Measurements from ENCODE around the gene FTSJ1.

Gene FTSJ1

GRCh38 chrX:48511560-48511959 is 35.6 kb downstream of the FTSJ1 start:
- DNase-seq (ENCODE audit: low spot score): no peak
- TF ChIP-seq, protein P1, sequence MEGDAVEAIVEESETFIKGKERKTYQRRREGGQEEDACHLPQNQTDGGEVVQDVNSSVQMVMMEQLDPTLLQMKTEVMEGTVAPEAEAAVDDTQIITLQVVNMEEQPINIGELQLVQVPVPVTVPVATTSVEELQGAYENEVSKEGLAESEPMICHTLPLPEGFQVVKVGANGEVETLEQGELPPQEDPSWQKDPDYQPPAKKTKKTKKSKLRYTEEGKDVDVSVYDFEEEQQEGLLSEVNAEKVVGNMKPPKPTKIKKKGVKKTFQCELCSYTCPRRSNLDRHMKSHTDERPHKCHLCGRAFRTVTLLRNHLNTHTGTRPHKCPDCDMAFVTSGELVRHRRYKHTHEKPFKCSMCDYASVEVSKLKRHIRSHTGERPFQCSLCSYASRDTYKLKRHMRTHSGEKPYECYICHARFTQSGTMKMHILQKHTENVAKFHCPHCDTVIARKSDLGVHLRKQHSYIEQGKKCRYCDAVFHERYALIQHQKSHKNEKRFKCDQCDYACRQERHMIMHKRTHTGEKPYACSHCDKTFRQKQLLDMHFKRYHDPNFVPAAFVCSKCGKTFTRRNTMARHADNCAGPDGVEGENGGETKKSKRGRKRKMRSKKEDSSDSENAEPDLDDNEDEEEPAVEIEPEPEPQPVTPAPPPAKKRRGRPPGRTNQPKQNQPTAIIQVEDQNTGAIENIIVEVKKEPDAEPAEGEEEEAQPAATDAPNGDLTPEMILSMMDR (IDR thresholded peaks at IDR 0.05; ENCODE audit: extremely low read depth, missing control alignments): peak; percentile 21

GRCh38 chrX:48512371-48512935 is 36.5 kb downstream of the FTSJ1 start:
- DNase-seq (ENCODE audit: low spot score): no peak
- TF ChIP-seq, protein P1 (IDR thresholded peaks at IDR 0.05; ENCODE audit: extremely low read depth, missing control alignments): no peak

- TF ChIP-seq, protein P1 (IDR thresholded peaks at IDR 0.05; ENCODE audit: extremely low read depth, missing control alignments): no peak
These were observed 37.7 kb downstream of the FTSJ1 start for GRCh38 chrX:48513670-48514069.

DNA sequence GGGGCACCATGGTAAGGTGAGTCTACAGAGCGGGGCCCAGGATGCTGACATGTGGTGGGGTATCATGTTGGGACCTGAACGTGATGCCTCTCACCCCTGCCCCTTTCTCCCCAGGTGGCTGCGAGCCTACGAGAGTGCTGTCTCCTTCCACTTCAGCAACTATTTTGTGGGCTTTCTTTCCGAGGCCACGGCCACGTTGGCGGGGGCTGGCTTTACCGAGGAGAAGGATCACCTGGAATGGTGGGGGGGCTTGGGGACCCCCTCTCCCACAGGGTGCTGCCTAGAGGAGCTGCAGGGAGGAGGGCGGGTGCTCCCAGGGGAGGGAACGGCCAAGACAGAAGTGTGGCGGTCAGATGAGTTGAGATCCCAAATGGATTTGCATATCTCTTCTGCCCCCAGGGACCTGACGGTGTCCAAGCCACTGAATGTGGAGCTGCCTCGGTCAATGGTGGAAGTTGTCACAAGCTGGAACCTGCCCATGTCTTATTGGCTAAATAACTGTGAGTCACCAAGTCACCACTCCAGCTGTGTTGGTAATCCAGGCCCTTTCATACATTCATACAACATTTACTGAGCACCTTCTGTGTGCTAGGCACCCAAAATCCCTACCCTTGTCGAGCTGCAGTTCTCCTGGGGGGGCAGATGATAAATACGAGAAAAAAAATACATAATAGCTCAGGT is 38.3 kb downstream of the FTSJ1 start:
- DNase-seq (ENCODE audit: low spot score): no peak
- TF ChIP-seq, protein P1 (IDR thresholded peaks at IDR 0.05; ENCODE audit: extremely low read depth, missing control alignments): no peak

More at GRCh38 chrX:48513670-48514069, 37.7 kb downstream of the FTSJ1 start:
- no peak for DNase-seq (ENCODE audit: low spot score)

GRCh38 chrX:48514868-48515460 is 39.0 kb downstream of the FTSJ1 start:
- TF ChIP-seq, protein P1 (IDR thresholded peaks at IDR 0.05; ENCODE audit: extremely low read depth, missing control alignments): no peak

DNA sequence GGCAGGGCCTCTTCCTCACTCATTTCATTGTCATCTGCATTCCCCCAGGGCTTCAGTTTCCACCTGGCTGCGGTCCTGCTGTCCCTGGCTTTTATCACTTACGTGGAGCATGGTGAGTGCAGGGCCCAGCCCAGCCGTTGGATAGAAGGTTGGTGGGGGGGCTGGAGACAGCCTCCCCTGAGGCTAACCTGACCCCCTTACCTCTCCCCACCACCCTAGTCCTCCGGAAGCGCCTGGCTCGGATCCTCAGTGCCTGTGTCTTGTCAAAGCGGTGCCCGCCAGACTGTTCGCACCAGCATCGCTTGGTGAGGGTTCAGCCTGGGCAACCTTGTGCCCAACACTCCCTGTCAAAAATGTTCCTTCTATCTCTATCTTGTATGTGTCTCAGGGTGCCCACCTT is 39.8 kb downstream of the FTSJ1 start:
- no peak for DNase-seq (ENCODE audit: low spot score)
- TF ChIP-seq, protein P1 (IDR thresholded peaks at IDR 0.05; ENCODE audit: extremely low read depth, missing control alignments): no peak

More at GRCh38 chrX:48514868-48515460, 39.0 kb downstream of the FTSJ1 start:
- no peak for DNase-seq (ENCODE audit: low spot score)

GRCh38 chrX:48516285-48516684 is 40.3 kb downstream of the FTSJ1 start:
- no peak for DNase-seq (ENCODE audit: low spot score)
- TF ChIP-seq, protein P1 (IDR thresholded peaks at IDR 0.05; ENCODE audit: extremely low read depth, missing control alignments): no peak
